ENCODE measurements around the gene STXBP2.

DNA sequence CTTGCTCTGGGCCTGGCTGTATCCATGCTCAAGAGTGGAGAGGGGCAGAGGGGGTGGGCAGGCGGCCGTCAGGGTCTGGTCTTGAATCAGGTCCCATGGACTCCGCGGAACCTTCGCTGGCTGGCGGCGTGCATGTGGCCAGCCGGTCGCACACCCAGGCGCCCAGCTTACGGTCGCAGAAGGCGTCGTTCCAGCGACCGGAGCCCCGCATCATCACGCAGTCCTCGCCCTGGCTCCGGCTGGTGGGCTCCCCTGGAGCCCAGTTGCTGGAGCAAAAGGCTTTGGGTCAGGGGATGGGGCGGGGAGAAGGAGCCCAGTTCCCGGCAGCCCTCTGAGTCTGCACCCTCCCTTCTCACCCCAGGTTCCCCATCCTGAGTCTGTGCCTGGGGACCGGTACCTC lies 52.3 kb downstream of the STXBP2 start:
- TF ChIP-seq CTCF (IDR thresholded peaks at IDR 0.05 in 2 of 3, conservative IDR thresholded peaks at IDR 0.05 in 1 of 3; ENCODE audit: insufficient read depth in 2 of 3, low read depth in 1 of 3, low read length in 3 of 3), result no peak
- TF ChIP-seq, protein P1, sequence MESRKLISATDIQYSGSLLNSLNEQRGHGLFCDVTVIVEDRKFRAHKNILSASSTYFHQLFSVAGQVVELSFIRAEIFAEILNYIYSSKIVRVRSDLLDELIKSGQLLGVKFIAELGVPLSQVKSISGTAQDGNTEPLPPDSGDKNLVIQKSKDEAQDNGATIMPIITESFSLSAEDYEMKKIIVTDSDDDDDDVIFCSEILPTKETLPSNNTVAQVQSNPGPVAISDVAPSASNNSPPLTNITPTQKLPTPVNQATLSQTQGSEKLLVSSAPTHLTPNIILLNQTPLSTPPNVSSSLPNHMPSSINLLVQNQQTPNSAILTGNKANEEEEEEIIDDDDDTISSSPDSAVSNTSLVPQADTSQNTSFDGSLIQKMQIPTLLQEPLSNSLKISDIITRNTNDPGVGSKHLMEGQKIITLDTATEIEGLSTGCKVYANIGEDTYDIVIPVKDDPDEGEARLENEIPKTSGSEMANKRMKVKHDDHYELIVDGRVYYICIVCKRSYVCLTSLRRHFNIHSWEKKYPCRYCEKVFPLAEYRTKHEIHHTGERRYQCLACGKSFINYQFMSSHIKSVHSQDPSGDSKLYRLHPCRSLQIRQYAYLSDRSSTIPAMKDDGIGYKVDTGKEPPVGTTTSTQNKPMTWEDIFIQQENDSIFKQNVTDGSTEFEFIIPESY (CRISPR knock-in tag; IDR thresholded peaks at IDR 0.05), result no peak
- TF ChIP-seq NFIC (IDR thresholded peaks at IDR 0.05), result no peak
